Common myeloid progenitor, CD34-positive (primary cell): ENCODE measurements around the gene PNLDC1.
"Not testable (repeated sequence)": the region's sequence is repeated elsewhere in the genome, so short reads cannot be mapped to it uniquely, and the experiment has no call there.

Experiments
- CTCF ChIA-PET: fragments of 350-600 bp; sonication (Branson Sonifier 250); formaldehyde crosslinking; loops from one replicate; lab custom pipeline; 2021; ENCODE audit warnings: antibody characterized with exemption; lab: Charles Lee
- POLR2A ChIA-PET: fragments of 350-600 bp; sonication (Branson Sonifier 250); formaldehyde crosslinking; loops from one replicate; lab custom pipeline; 2021; ENCODE audit warnings: antibody characterized with exemption; lab: Charles Lee
- DNase-seq, 3 donors: peaks; one replicate each; pipeline versions ENCODE4 v3.0.0 to v3.0.0-alpha.2; 2013
- H3K27ac ChIP-seq, 2 experiments: 1 replicate in 1 of 2; 2 replicates in 1 of 2; pipeline ENCODE4 v1.7.0; 2013; ENCODE audit warnings: inconsistent platforms in 2 of 2, low read length in 2 of 2, mild to moderate bottlenecking in 2 of 2, low read depth in 1 of 2, moderate library complexity in 1 of 2; ENCODE audit not compliant: severe bottlenecking in 2 of 2, insufficient read depth in 1 of 2, poor library complexity in 1 of 2
- H3K27me3 ChIP-seq, 5 experiments: replicated peaks in 2 of 5; 1 replicate in 3 of 5; 2 replicates in 2 of 5; pipeline versions ENCODE4 v1.6.1 to v1.7.0; 2013; ENCODE audit warnings: low read length in 4 of 5, mild to moderate bottlenecking in 2 of 5, moderate library complexity in 2 of 5, inconsistent platforms in 1 of 5; ENCODE audit not compliant: insufficient read depth in 5 of 5, control insufficient read depth in 4 of 5
- H3K36me3 ChIP-seq, 4 experiments: 1 replicate in 2 of 4; 2 replicates in 2 of 4; pipeline versions ENCODE4 v1.6.1 to v1.7.0; 2013; ENCODE audit warnings: low read length in 3 of 4, control low read depth in 1 of 4, mild to moderate bottlenecking in 1 of 4; ENCODE audit not compliant: control insufficient read depth in 4 of 4, insufficient read depth in 4 of 4
- H3K4me1 ChIP-seq, 4 experiments: 1 replicate in 3 of 4; 2 replicates in 1 of 4; pipeline versions ENCODE4 v1.6.1 to v1.7.1; 2013; ENCODE audit warnings: low read length in 3 of 4, mild to moderate bottlenecking in 3 of 4, control low read depth in 1 of 4, inconsistent platforms in 1 of 4, moderate library complexity in 1 of 4; ENCODE audit not compliant: control insufficient read depth in 4 of 4, insufficient read depth in 4 of 4; ENCODE audit errors: control extremely low read depth in 1 of 4
- H3K4me3 ChIP-seq, 7 experiments: 1 replicate in 4 of 7; 2 replicates in 3 of 7; pipeline versions ENCODE4 v1.5.1 to v1.7.0; 2013; ENCODE audit warnings: mild to moderate bottlenecking in 7 of 7, low read length in 6 of 7, moderate library complexity in 6 of 7, inconsistent platforms in 2 of 7, low read depth in 2 of 7, control low read depth in 1 of 7; ENCODE audit not compliant: insufficient read depth in 4 of 7, control insufficient read depth in 1 of 7; ENCODE audit errors: extremely low read depth in 1 of 7
- H3K9me3 ChIP-seq, 5 experiments: 1 replicate in 4 of 5; 2 replicates in 1 of 5; pipeline versions ENCODE4 v1.6.1 to v1.7.1; 2013; ENCODE audit warnings: low read length in 4 of 5, mild to moderate bottlenecking in 2 of 5, inconsistent platforms in 1 of 5, low read depth in 1 of 5, moderate library complexity in 1 of 5; ENCODE audit not compliant: control insufficient read depth in 4 of 5, insufficient read depth in 2 of 5; ENCODE audit errors: control extremely low read depth in 1 of 5
- WGBS: methylation state at CpG from one replicate; pipeline ENCODE4 v1.1.5; 2013; ENCODE audit not compliant: insufficient coverage; 5-methylcytosine and 5-hydroxymethylcytosine counted together

PNLDC1 gene

GRCh38 chr6:159806021-159806458 is 6.0 kb downstream of the PNLDC1 start:
- H3K27me3 ChIP-seq = no peaks in the 10 kb centered on the region
- no peak overlapping the region for H3K27ac ChIP-seq
- no peak overlapping the region for H3K4me3 ChIP-seq
- ChIA-PET CTCF (interaction anchor here (1.3 to 1.6 kb wide), 2 partner anchors 16 to 49 kb away, joined by 3 to 4 read pairs; no protein-coding TSS in a partner anchor), POLR2A (no interaction called here)
- 97% methylated on average over 9 of the region's 9 CpGs for WGBS
- DNase-seq = no peak
- H3K4me1 ChIP-seq = peaks cover 0 to 9% (median 0%) of the 10 kb centered on the region in 4 experiments
- no peaks in the 10 kb centered on the region for H3K36me3 ChIP-seq
- no peaks in the 10 kb centered on the region for H3K9me3 ChIP-seq

GRCh38 chr6:159807150-159807858 is 7.2 kb downstream of the PNLDC1 start:
- H3K9me3 ChIP-seq = no peaks in the 10 kb centered on the region
- no peak for DNase-seq
- H3K4me1 ChIP-seq = peaks cover 0 to 9% (median 0%) of the 10 kb centered on the region in 4 experiments
- H3K27me3 ChIP-seq = no peaks in the 10 kb centered on the region
- H3K27ac ChIP-seq = no peak overlapping the region
- H3K36me3 ChIP-seq = no peaks in the 10 kb centered on the region
- ChIA-PET CTCF (interaction anchor here (1.6 kb wide), 1 partner anchor 15 kb away, joined by 4 read pairs; no protein-coding TSS in a partner anchor), POLR2A (no interaction called here)
- WGBS = 100% methylated on average over 4 of the region's 5 CpGs
- H3K4me3 ChIP-seq = no peak overlapping the region

- no peaks in the 10 kb centered on the region for H3K9me3 ChIP-seq
- no peak overlapping the region for H3K27ac ChIP-seq
- H3K36me3 ChIP-seq = no peaks in the 10 kb centered on the region
- H3K4me1 ChIP-seq = peaks cover 0 to 9% (median 0%) of the 10 kb centered on the region in 4 experiments
- ChIA-PET POLR2A (interaction anchor here (0.6 kb wide), 1 partner anchor 115 kb away, joined by 3 read pairs; no protein-coding TSS in a partner anchor), CTCF (interaction anchor here (1.5 kb wide), 1 partner anchor 9 kb away, joined by 7 read pairs; no protein-coding TSS in a partner anchor)
- H3K4me3 ChIP-seq = no peak overlapping the region
- H3K27me3 ChIP-seq = no peaks in the 10 kb centered on the region
- WGBS = 100% methylated on average over 3 of the region's 6 CpGs
- no peak for DNase-seq
These were observed 8.6 kb downstream of the PNLDC1 start for GRCh38 chr6:159808647-159809046.

GRCh38 chr6:159809149-159809548 is 9.1 kb downstream of the PNLDC1 start:
- CTCF ChIA-PET = interaction anchor here (1.5 kb wide), 1 partner anchor 9 kb away, joined by 7 read pairs; no protein-coding TSS in a partner anchor
- POLR2A ChIA-PET = interaction anchor here (0.6 kb wide), 1 partner anchor 116 kb away, joined by 3 read pairs; no protein-coding TSS in a partner anchor
- DNase-seq = no peak

GRCh38 chr6:159813781-159814180 is 13.7 kb downstream of the PNLDC1 start:
- POLR2A ChIA-PET = no interaction called here
- WGBS = 86% methylated on average over 9 of the region's 9 CpGs
- no peaks in the 10 kb centered on the region for H3K27me3 ChIP-seq
- peaks cover 0 to 14% (median 9%) of the 10 kb centered on the region in 4 experiments for H3K4me1 ChIP-seq
- no peak overlapping the region for H3K4me3 ChIP-seq
- H3K27ac ChIP-seq = no peak overlapping the region
- H3K9me3 ChIP-seq = no peaks in the 10 kb centered on the region
- no peak for DNase-seq
- CTCF ChIA-PET = interaction anchor here (1.5 kb wide), 1 partner anchor 20 kb away, joined by 3 read pairs; no protein-coding TSS in a partner anchor
- no peaks in the 10 kb centered on the region for H3K36me3 ChIP-seq

More at GRCh38 chr6:159809149-159809548, 9.1 kb downstream of the PNLDC1 start:
- H3K36me3 ChIP-seq = no peaks in the 10 kb centered on the region
- no peak overlapping the region for H3K4me3 ChIP-seq
- no peak overlapping the region for H3K27ac ChIP-seq
- WGBS = 100% methylated on average over 1 of the region's 4 CpGs
- H3K27me3 ChIP-seq = no peaks in the 10 kb centered on the region
- H3K4me1 ChIP-seq = peaks cover 0 to 9% (median 0%) of the 10 kb centered on the region in 4 experiments
- H3K9me3 ChIP-seq = no peaks in the 10 kb centered on the region

- no peak overlapping the region for H3K27ac ChIP-seq
- ChIA-PET POLR2A (no interaction called here), CTCF (interaction anchor here (1.0 to 1.5 kb wide), 2 partner anchors 18 to 19 kb away, joined by 3 read pairs; no protein-coding TSS in a partner anchor)
- H3K4me1 ChIP-seq = peaks cover 0 to 30% (median 25%) of the 10 kb centered on the region in 4 experiments
- no peaks in the 10 kb centered on the region for H3K36me3 ChIP-seq
- H3K27me3 ChIP-seq = no peaks in the 10 kb centered on the region
- no peak overlapping the region for H3K4me3 ChIP-seq
- H3K9me3 ChIP-seq = no peaks in the 10 kb centered on the region
- WGBS = 99% methylated on average over 6 of the region's 6 CpGs
- DNase-seq = no peak
These were observed 15.3 kb downstream of the PNLDC1 start for GRCh38 chr6:159815410-159815809.

- H3K27me3 ChIP-seq, POLR2A ChIA-PET, H3K4me3 ChIP-seq, CTCF ChIA-PET, DNase-seq, H3K27ac ChIP-seq, H3K36me3 ChIP-seq, H3K9me3 ChIP-seq: not testable (repeated sequence)
- WGBS = 94% methylated on average over 3 of the region's 3 CpGs
- peaks cover 8 to 44% (median 38%) of the 10 kb centered on the region in 4 experiments for H3K4me1 ChIP-seq
These were observed 16.7 kb downstream of the PNLDC1 start for GRCh38 chr6:159816775-159817174.
